ENCODE data around the gene SENP8. TPM values are rescaled to one million over a fixed set of nuclear protein-coding genes. Genes with fewer than 3 reads are reported as not detected.

The SENP8 gene
- total RNA-seq, 1 donor from 2014 or later = 1.2 TPM

DNA sequence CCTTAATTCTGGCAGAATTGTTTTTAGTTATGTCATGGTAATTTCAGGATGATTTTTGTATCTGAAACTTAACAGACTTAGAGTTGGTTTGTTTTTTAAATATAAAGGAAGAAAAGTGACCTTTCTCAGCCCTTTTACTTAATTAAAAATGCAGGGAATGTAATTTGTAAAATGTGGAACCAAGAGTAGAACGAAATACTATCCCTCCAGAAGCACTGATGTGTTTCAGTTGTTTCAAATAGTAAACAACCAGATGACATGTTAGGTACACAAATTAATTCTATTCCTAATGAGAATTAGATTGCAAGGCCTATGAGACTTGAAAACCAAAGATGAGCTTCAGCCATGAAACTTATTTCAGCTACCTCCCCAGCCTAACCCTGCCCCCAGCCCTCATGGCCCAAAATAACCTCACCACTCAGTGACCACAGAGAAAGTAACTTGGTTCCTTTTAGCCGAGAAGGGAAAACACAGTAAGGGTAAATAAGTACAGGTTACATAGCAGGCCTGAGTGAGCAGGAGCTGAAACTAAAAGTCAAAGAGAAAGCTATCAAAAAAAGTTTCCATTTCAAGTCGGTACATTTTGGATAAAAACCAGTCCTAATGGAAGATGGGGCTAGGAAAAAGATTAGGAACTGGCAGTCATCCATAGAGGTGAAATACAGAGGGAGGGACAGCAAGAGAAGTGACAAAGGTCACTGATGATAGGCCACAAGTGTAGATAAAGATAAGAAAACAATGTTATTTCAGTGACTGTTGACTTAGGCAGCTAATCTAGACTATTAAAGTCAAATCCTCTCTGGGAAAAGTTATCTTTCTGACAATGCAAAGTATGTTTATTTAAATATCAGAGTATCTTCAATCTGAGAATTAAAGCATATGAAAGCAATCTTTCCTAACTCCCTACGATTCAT lies 23.2 kb downstream of the SENP8 start:
- TF ChIP-seq, protein P1, sequence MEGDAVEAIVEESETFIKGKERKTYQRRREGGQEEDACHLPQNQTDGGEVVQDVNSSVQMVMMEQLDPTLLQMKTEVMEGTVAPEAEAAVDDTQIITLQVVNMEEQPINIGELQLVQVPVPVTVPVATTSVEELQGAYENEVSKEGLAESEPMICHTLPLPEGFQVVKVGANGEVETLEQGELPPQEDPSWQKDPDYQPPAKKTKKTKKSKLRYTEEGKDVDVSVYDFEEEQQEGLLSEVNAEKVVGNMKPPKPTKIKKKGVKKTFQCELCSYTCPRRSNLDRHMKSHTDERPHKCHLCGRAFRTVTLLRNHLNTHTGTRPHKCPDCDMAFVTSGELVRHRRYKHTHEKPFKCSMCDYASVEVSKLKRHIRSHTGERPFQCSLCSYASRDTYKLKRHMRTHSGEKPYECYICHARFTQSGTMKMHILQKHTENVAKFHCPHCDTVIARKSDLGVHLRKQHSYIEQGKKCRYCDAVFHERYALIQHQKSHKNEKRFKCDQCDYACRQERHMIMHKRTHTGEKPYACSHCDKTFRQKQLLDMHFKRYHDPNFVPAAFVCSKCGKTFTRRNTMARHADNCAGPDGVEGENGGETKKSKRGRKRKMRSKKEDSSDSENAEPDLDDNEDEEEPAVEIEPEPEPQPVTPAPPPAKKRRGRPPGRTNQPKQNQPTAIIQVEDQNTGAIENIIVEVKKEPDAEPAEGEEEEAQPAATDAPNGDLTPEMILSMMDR (conservative IDR thresholded peaks at IDR 0.05; ENCODE audit: low read depth, low read length) = no peak
- DNase-seq (ENCODE audit: low read depth) = no peak
- no peak overlapping the region for H3K4me3 ChIP-seq (ENCODE audit: low read depth, low read length)

DNA sequence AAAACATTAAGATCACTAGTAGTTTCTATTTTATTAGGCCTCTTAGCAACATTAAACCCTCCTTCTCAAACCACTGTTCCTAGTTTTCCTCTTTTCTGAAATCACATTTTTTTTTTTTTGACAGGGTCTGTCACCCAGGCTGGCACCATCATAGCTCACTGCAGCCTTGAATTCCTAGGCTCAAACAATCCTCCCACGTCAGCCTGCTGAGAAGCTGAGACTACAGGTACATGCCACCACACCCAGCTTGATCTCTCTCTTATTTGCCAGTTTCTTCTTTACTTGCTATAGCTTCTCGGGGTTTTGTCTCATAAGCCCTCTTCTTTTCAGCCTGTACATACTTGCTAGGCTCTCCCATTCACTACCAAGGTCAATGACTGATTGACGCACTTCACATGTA lies 28.0 kb downstream of the SENP8 start:
- TF ChIP-seq, protein P1 (conservative IDR thresholded peaks at IDR 0.05; ENCODE audit: low read depth, low read length) = no peak
- DNase-seq (ENCODE audit: low read depth) = no peak
- H3K4me3 ChIP-seq (ENCODE audit: low read depth, low read length) = no peak overlapping the region

DNA sequence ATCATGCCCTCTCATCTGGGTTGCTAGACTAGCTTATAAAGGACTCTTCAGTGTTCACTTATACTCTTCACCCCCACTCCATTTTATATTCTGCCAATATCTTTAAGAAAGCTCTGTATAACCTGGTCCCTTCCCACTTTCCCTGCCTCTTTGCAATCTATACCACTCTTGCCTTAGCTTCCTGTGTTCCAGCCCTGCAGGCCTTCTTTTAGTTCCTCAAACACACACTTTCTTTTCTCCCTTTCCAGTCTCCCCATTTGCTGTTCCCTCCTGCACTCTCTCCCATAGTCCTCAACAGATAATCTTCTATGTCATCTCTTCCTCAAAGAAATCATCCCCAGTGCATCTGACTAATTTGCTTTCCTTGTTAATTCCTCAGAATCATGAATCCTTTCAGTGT lies 28.7 kb downstream of the SENP8 start:
- no peak overlapping the region for H3K4me3 ChIP-seq (ENCODE audit: low read depth, low read length)
- no peak for DNase-seq (ENCODE audit: low read depth)
- TF ChIP-seq, protein P1 (conservative IDR thresholded peaks at IDR 0.05; ENCODE audit: low read depth, low read length) = no peak

DNA sequence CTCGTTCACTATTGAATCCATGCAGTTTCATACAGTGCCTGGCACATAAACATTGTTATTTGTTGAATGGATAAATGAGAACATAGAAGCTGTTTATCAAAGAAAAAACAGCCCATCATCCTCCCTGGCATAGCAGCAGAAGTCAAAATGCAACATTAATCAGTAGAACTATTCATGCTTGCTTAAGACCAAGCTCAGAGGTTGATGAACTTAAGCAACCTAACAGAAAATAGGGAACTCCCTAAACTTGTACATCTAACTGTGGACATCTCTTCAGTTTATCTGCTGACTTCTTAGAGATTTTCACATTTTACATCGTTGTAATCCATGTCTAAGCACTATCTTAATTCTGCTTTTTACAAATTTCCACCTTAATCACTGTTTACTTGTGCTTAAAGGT lies 29.2 kb downstream of the SENP8 start:
- no peak for DNase-seq (ENCODE audit: low read depth)
- no peak overlapping the region for H3K4me3 ChIP-seq (ENCODE audit: low read depth, low read length)
- TF ChIP-seq, protein P1 (conservative IDR thresholded peaks at IDR 0.05; ENCODE audit: low read depth, low read length) = no peak

DNA sequence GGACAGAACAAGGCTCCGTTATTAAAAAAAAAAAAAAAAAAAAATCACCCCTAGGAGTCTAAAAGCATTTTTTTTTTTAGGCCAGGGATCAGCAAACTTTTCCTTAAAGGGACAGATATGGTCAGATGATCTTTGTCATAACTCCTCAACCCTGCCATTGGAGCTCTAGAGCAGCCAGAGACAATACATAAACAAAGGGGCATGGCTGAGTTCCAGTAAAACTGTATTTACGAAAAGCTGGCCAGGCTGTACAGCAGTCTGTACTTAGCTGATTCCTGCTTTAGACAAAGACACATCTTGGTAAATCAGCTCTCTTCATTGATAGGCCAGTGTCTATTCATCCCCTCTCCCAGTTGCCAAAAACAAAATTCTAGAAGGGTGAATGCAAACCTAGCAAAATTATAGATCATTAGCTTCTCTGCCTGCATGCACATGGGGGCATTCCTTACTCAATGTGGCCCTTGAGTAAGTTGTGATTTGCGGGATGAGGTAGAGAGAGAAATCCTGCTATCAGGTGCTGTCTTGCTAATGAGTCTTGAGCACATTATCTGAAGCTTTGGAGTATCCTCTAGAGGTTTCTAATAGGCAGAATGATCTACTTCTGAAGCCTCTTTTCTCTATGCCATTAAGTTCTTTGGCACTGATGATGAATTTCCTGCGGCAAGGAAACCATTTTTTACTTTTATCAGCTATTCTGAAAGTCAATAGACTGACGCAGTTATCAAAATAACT lies 35.2 kb downstream of the SENP8 start:
- no peak for DNase-seq (ENCODE audit: low read depth)
- TF ChIP-seq, protein P1 (conservative IDR thresholded peaks at IDR 0.05; ENCODE audit: low read depth, low read length) = no peak
- H3K4me3 ChIP-seq (ENCODE audit: low read depth, low read length) = no peak overlapping the region

DNA sequence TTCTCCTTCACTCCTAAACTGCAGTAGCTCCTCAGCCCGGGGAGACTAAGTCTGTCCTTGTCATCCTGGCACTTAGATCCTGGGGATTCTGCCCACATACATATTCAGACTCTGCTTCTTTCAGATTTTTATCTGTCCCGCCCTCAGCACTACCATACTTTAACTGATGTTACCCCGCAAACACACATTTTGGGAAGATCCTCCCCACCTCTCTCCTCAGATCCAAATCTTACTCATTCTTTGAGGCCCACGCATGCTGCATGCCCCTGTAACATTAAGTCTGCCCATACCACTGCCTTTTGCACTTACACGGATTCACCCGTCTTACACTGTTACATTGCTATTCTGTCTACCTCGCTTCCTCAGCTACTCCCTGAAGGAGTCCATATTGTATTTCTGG lies 36.1 kb downstream of the SENP8 start:
- TF ChIP-seq, protein P1 (conservative IDR thresholded peaks at IDR 0.05; ENCODE audit: low read depth, low read length) = no peak
- H3K4me3 ChIP-seq (ENCODE audit: low read depth, low read length) = no peak overlapping the region
- no peak for DNase-seq (ENCODE audit: low read depth)

Data from epithelial cell of proximal tubule (primary cell).